Stomach (tissue), 4 donors: ENCODE results near the gene TNFRSF1B.

ENCODE experiments used
- CTCF ChIP-seq, 7 experiments: fragments of 450-650 bp in 4 of 7; fragments of 200-600 bp in 3 of 7; sonication (generic) in 3 of 7; IDR thresholded peaks; one replicate each; pipeline ENCODE4 v1.5.1; 2016 to 2019; ENCODE audit warnings: antibody characterized with exemption in 7 of 7, control low read depth in 2 of 7, mild to moderate bottlenecking in 1 of 7
- POLR2A ChIP-seq, 4 donors: fragments of 450-650 bp; IDR thresholded peaks; one replicate each; pipeline ENCODE4 v1.6.1; 2016; ENCODE audit warnings: antibody characterized with exemption in 4 of 4, control low read depth in 2 of 4, mild to moderate bottlenecking in 1 of 4, moderate library complexity in 1 of 4
- POLR2AphosphoS5 ChIP-seq, 3 donors: sonication (generic); formaldehyde crosslinking; IDR thresholded peaks; one replicate each; pipeline ENCODE4 v1.6.1; 2016; ENCODE audit warnings: antibody characterized with exemption in 3 of 3

GRCh38 chr1:12148958-12149790, 17.6 kb upstream of the TNFRSF1B start:
- TF ChIP-seq CTCF (IDR thresholded peaks at IDR 0.05) (no peak), POLR2AphosphoS5 (IDR thresholded peaks at IDR 0.05) (no peak), POLR2A (IDR thresholded peaks at IDR 0.05) (no peak)
